MV-4-11 (cell line): Measurements from ENCODE around the gene LGALS9C.
"Not testable (repeated sequence)": the region's sequence is repeated elsewhere in the genome, so short reads cannot be mapped to it uniquely, and the experiment has no call there.

Source experiments
- DNase-seq: peaks from one replicate; lab custom pipeline; 2025; lab: John Stamatoyannopoulos, UW

The LGALS9C gene

DNA sequence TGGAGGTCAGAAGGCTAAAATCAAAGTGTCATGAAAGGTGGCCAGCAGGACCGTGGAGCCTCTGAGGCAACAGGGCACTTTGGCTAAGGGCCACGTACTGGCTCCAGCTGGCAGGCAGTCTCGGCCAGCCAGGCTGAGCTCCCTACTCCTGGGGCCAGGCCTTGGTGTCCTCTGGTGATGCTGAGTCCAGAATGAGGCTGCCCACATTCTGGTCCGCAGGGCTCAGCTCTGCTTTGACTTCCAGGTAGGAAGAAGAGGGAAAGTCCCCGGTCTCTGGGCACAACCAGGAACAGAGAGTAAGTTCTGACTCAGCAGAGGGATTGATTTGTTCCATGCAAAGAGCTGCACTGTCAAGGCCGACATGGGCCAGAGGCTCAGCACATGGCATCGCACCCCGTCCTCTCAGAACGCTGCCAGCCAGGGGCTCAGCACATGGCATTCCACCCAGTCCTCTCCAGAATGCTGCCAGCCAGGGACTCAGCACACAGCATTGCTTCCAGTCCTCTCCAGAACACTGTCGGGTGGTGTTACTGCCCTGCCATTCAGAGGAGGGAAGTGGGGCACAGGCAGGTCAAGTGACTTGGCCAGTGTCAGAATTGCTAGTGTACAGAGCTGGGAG, 2.5 kb downstream of the LGALS9C start:
- DNase-seq = not testable (repeated sequence)

DNA sequence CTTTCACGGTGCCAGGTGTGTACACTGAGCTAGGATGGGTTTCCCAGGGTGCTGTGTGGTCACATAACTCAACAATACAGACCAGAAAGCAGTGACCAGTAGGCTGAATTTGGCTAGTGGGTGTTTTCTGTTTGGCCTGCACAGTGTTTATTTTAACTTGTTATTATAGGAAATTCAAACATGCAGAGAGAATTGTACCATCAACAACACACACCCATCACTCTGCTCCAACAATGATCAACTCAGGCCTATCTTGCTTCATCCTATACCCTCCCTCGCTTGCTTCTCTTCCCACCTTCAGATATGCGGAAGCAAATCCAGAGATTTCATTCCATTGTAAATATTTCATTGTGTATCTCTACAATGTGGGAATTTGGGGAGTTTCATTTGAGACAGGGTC, 5.2 kb downstream of the LGALS9C start:
- not testable (repeated sequence) for DNase-seq

DNA sequence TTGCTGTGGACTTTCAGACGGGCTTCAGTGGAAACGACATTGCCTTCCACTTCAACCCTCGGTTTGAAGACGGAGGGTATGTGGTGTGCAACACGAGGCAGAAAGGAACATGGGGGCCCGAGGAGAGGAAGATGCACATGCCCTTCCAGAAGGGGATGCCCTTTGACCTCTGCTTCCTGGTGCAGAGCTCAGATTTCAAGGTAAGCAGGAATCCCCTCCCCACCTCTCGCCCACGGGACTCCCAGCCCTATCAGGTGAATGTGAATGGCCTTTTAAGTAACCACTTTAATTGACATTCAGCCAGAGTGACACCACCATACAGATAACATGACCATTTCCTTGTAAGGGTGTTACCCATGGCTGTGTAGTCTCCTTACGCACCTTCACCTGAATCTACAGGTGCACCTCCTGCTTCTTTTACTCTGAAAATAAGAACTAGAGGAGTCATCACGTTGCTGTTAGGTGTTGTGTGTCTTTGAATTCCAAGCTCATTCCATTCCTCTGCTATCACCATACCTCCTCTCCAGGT, 9.4 kb downstream of the LGALS9C start:
- DNase-seq = not testable (repeated sequence)

DNA sequence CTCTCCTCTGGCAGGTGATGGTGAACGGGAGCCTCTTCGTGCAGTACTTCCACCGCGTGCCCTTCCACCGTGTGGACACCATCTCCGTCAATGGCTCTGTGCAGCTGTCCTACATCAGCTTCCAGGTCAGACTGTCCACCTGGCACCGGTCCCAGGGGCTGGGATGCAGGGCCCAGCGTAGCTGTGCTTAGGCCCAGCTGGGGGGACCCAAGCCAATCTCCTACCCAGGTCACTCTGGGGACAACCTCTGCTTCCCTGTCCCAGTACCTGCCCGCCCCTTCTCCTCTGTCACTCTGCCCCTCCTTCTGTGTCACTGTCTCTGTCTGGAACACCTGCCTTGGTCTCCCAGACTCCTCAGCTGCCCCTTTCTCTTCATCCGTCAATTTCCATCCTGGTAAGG, 11.0 kb downstream of the LGALS9C start:
- DNase-seq = not testable (repeated sequence)

DNA sequence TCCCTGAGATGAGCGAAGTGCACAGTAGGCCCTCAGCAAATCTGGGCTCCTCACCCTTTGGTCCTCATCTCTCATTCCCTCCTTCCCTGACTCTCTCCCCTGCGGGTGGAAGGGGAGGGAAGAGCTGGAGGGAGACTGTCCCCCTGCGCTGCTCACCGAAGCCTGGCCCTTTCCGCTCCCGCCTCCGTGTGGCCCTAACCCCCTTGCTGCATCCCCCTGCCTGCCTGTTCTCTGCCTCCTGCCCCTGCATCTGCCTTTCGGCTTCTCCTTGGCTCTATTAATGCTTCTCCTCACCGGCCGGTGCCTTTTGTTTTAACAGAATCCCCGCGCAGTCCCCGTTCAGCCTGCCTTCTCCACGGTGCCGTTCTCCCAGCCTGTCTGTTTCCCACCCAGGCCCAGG, 12.0 kb downstream of the LGALS9C start:
- not testable (repeated sequence) for DNase-seq

DNA sequence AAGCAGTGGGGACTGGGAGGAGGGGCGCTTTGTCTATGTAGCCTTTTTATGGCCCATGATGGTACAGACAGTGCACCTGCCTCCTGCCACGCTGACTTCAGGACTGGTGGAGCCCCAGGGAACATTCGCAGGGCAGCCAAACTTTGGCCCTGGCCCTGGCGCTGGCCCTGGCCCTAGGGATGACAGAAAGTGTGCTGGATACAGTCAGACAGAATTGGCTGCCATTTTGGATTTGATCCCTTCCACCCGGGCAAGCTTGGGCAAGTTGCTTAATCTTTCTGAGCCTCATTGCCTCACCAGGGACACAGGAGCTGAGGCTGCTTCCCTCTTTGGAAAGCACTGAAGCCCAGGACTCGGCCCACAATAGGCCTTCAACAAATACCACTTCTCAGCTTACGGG, 13.4 kb downstream of the LGALS9C start:
- DNase-seq = not testable (repeated sequence)

DNA sequence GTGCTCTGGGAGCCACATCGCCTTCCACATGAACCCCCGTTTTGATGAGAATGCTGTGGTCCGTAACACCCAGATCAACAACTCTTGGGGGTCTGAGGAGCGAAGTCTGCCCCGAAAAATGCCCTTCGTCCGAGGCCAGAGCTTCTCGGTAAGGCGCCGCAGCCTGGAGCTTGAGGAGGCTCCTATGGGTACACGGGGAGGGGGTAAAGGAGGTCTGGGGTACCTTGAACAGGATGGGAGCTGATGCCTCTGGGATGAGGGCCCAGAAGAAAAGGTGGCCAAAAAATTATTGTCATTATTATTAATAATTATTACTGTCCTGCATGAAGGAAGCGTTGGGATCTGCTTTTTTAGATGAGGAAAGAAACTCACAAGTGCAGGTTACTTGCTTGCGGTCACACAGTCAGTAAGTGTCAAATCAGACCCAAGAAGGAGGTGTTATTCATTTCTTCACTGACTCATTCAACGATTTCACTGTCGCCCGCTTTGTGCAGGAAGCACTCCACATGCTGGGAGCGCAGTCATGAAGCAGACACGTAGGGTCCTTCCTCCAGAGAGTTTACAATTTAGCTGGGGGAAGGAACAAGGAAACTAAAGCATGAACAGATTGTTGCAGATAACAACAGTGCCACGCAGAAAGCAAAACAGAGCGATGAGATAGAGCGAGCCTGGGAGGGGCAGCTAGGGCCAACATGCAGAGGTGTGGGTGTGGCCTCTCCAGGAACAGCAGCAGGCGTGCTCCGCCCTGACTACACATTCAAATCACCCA, 16.3 kb downstream of the LGALS9C start:
- peak; percentile 20 for DNase-seq

DNA sequence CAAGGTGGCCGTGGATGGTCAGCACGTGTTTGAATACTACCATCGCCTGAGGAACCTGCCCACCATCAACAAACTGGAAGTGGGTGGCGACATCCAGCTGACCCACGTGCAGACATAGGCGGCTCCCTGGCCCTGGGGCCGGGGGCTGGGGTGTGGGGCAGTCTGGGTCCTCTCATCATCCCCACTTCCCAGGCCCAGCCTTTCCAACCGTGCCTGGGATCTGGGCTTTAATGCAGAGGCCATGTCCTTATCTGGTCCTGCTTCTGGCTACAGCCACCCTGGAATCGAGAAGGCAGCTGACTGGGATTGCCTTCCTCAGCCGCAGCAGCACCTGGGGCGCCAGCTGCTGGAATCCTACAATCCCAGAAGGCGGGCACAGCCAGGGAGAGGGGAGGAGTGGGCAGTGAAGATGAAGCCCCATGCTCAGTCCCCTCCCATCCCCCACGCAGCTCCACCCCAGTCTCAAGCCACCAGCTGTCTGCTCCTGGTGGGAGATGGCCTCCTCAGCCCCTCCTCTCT, 17.7 kb downstream of the LGALS9C start:
- not testable (repeated sequence) for DNase-seq

DNA sequence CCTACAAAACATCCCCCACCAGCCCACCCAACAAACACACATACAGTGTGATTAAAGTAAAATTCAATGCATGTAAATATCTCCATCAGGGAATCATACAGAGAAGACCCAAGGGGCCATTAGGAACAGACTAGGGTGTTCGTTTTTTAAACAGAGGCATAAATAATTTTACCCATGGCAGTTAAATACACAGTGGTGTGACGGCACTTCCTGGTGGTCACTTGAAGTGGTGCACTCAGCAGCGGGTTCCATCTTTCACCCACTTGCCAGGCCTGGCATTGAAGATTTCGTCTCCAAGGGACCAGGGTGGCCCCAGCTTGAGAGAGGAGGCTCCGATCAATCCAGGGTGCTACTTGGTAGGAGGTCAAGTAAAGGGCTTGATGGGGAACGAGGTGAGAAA, 20.5 kb downstream of the LGALS9C start:
- DNase-seq = peak; percentile 0

DNA sequence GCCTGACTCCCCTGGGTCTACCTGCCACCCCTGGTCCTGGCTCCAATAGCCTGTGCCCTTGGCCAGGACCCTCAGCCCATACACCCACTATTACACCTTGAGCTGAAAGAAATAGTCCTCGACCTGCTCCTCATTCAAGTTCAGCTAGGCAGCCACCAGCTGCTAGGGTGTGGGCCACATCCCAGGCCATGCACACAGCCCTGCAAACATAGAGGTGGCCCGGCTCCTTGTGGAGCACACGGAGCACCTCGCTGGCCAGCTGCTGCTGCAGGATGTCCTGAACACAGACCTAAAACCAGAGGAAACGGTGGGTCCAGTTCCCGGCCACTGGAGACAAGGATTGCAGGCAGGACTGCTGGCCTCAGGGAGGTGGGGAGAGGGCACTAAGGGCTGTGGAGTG, 22.5 kb downstream of the LGALS9C start:
- not testable (repeated sequence) for DNase-seq

DNA sequence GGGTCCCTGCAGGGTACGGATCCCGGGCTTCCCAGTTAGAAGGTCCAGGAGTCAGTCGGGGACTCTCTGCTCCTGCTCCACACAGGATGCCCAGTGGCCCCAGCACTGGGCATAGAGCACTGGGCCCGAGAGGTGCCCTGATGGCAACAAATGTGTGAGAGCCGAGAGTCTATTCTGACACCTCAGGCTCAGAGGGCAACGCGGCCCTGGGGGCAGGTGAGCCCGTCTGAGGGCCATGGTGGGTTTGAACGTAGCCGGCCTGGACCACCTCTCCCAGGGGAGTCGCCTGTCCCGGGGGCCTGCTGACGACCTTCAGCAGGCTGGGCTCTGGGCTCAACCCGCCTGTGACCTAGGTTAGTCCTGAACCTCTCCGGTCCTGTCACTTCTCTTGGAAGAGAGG, 23.2 kb downstream of the LGALS9C start:
- DNase-seq = not testable (repeated sequence)

DNA sequence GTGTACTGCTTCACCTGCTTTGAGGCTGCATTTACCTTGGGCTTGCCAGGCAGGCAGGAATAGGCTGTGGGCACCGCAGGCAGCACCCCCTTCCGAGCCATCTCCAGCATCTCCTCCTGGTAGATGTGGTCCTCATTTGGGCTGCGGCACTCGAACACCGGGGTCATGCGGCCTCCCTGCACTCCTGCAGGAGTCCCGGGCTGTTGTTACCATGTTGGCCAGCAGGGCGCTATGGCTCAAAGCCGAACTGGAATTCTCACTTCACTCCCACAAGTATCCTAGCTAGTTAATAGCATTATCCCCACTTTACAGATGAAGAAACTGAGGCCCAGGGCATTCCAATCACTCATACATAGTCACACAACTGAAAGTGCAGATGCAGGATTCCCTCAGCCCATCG, 23.7 kb downstream of the LGALS9C start:
- not testable (repeated sequence) for DNase-seq

DNA sequence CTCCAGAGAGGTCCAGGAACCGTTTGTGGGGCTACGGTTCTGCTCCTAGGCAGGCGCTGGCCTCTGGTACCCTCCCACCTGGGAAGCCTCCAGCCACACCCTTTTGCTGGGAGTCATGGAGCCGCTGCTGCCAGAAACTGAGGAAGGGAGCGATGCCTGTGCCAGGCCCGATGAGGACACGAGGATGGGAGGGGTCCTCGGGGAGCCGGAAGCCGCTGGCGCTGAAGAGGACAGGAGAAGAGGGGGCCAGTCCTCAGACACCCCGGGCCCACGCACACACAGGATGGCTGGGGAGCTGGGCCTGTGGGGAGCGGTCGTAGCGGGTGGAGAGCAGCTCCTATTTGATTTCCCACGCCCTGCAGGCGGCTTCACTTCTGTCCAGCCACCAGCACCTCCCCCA, 24.2 kb downstream of the LGALS9C start:
- DNase-seq = not testable (repeated sequence)

DNA sequence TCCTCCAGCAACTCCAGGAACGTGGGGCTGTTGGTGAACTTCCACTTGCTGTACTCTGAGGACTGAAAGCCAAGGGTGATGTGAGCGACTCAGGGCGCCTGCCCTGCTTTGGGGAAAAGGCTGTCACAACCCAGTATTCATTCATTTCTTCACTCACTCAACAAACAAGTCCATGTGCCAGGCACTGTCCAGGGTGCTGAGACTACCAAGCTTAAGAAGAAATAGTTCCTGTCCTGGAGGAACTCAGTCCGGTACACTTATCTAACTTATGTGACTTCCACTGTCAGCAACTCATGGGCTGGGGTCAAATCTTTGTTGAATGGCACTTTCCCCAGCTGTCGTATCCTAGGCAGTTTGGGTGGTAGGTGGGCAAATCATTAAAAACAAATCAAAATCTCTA, 26.6 kb downstream of the LGALS9C start:
- not testable (repeated sequence) for DNase-seq

DNA sequence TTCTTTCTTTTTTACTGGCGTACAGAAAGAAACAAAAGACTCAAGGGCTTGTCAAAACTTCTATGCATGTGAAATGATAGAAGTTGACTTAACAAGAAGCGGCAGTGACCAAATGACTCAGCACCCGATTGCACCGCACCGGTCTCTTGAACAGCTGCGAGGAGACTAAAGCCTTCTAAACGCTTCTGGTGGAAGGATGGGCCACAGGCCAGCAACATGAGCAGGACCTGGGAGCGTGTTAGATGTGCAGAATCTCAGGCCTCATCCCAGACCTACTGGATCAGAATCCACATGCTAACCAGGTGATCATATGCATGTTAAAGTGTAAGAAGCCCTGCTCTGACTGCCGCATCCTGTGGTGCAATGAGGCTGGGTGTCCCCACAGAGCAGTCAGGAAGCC, 31.1 kb downstream of the LGALS9C start:
- not testable (repeated sequence) for DNase-seq

DNA sequence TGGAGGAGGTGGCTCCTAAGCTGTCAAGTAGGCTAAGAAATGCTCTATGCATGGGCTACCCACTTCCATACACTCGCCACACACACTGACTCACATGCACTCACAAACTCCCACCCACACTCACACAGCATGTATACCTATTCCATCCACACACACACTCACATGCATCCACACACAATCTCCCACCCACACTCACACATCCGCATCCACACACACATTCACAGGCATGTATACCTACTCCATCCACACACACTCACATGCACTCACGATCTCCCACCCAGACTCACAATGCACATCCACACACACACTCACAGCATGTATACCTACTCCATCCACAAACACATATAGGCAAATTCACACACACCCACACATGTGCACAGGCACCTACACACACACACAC, 32.1 kb downstream of the LGALS9C start:
- DNase-seq = not testable (repeated sequence)

DNA sequence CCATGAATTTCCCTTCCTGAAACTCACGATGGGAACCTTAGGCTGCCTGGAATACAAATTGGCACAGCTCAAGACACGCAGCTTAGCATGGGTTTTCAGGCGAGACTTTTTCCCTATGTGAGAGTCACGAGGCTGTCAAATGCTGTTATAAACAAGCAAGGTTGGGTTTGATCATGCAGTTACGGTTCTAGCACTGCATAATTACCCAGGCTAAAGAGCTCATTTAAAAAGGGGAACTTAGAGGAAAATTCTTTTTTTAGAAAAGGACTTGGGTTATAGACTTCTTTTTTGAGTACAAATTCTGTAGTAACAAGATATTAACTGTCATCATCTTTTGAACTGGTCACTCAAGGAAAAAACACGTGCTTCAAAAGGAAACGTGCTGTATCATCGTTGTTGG, 44.5 kb downstream of the LGALS9C start:
- DNase-seq = not testable (repeated sequence)

DNA sequence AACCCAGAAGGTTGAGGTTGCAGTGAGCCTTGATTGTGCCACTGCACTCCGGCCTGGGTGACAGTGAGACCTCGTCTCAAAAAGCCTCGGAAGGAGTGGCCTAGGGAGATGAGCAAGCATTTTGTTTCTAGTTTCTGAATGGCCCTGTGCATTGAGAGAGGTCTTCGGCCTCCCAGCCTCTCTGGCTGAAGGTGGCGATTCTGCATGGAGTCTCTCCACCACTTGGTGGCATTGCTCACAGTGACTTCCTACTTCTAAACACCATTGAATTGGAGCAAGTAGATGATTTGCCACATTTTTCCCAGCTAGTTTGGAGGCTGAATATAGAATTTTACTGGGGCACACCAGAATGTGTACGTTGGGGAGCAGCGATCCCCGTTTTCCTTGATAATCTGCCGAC, 48.4 kb downstream of the LGALS9C start:
- not testable (repeated sequence) for DNase-seq

DNA sequence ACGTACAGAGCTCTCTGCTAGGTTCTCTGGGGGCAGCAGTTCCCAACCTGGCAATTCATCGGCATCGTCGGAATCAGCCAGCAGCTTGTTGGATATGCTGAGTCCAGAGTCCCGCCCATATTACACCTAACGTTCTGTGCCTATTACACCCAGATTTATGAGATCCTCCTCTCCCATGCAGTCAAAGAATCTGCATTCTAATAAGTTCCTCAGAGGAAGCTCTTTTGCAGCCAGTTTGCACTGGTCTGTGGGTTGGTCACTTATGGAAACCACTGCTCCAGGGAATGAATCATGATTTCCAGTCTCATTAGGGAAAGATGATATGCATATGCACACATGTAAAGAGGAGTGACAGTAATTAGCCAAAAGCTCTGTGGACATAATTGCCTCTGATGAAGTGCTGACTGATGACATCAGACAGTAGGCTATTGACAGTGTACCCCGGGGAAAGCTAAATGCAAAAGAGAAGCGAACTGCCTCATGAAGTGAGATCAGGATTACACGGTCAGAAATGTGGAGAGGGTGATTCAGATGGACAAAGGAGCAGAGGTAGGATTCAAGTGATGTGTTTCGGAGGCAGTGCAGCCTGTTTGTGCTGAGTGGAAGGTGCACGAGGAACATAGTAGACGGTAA, 49.7 kb downstream of the LGALS9C start:
- not testable (repeated sequence) for DNase-seq

DNA sequence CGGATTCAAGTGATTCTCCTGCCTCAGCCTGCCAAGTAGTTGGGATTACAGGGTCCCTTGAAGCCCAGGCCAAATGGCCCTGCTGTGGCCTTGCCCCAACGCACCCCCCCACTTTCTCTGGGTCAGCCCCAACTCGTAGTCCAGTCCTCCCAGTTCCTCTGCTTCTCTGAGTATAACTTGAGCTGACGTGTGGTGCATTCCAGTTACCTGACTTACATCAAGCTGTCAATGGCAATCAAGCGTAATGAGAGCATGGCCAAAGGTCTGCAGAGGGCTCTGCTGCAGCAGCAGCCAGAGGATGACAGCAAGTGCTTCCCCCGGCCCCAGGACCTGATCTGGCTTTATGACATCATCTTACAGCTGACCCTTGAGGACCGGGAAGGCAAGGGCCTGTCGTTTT, 50.8 kb downstream of the LGALS9C start:
- not testable (repeated sequence) for DNase-seq

DNA sequence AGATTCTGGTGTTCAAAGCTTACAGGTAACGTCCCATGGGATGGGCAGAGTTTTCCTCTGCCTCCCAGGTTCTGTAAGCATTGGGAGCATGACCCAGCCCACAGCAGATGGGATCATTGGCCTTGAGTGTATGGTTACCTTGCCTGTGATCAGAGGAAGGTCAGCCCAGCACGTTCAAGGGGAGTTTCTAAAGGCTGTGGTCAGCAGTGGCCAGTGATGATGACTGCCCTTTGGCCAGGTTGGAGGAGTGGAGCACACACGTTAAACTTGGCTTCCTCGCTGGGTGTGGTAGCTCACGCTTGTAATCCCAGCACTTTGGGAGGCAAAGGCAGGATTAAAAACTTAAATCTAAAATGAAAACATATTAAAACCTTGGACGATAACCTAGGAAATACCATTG, 51.8 kb downstream of the LGALS9C start:
- DNase-seq = not testable (repeated sequence)

DNA sequence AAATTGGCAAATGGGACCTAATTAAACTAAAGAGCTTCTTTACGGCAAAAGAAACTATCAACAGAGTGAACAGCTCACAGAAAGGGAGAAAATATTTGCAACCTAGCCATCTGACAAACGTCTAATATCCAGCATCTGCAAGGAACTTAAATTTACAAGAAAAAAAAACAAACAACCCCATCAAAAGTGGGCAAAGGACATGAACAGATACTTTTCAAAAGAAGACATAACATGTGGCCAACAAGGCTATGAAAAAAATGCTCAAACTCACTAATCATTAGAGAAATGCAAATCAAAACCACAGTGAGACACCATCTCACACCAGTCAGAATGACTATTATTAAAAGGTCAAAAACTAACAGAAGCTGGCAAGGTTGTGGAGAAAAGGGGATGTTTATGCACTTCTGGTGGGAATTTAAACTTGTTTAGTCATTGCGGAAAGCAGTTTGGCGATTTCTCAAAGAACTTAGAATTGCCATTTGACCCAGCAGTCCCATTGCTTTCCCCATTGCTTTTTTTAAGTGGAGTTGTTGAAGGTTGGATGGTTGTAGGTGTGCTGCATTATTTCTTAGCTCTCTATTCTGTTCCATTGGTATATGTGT, 52.4 kb downstream of the LGALS9C start:
- not testable (repeated sequence) for DNase-seq
